ENCODE measurements around the gene CTSA. TPM values are rescaled to one million over a fixed set of nuclear protein-coding genes. Genes with fewer than 3 reads are reported as not detected.
"Not testable (repeated sequence)": the region's sequence is repeated elsewhere in the genome, so short reads cannot be mapped to it uniquely, and the experiment has no call there.

Gene CTSA
- total RNA-seq, 1 experiment from 2014 or later: 114 TPM

GRCh38 chr20:45866454-45866853 lies 24.7 kb upstream of the CTSA start:
- DNase-seq (ENCODE audit: low spot score): no peak

GRCh38 chr20:45867136-45867818 lies 23.9 kb upstream of the CTSA start:
- no peak for DNase-seq (ENCODE audit: low spot score)

GRCh38 chr20:45867819-45868176 lies 23.3 kb upstream of the CTSA start:
- DNase-seq (ENCODE audit: low spot score): peak; percentile 69

- DNase-seq (ENCODE audit: low spot score): no peak
Measured at GRCh38 chr20:45872626-45873025, 18.5 kb upstream of the CTSA start.

GRCh38 chr20:45873409-45874103 lies 17.6 kb upstream of the CTSA start:
- no peak for DNase-seq (ENCODE audit: low spot score)

- not testable (repeated sequence) for DNase-seq (ENCODE audit: low spot score)
Measured at GRCh38 chr20:45874104-45874481, 17.0 kb upstream of the CTSA start.

- DNase-seq (ENCODE audit: low spot score): no peak
Measured at GRCh38 chr20:45874576-45874975, 16.6 kb upstream of the CTSA start.

GRCh38 chr20:45878076-45878761 lies 12.9 kb upstream of the CTSA start:
- no peak for DNase-seq (ENCODE audit: low spot score)

GRCh38 chr20:45880988-45881788 lies 9.9 kb upstream of the CTSA start, which contains the start of gene ZSWIM1:
TSS of gene ZSWIM1 (plus strand) at chr20:45881227. CDS start at chr20:45882593, 1,366 bp downstream.
- peak; percentile 98 for DNase-seq (ENCODE audit: low spot score)

- no peak for DNase-seq (ENCODE audit: low spot score)
Measured at GRCh38 chr20:45882469-45883099, 8.6 kb upstream of the CTSA start.

GRCh38 chr20:45883100-45883469 lies 8.1 kb upstream of the CTSA start:
- DNase-seq (ENCODE audit: low spot score): no peak

- DNase-seq (ENCODE audit: low spot score): no peak
Measured at GRCh38 chr20:45886590-45887345, 4.4 kb upstream of the CTSA start.

- DNase-seq (ENCODE audit: low spot score): no peak
Measured at GRCh38 chr20:45887346-45887715, 3.8 kb upstream of the CTSA start, which contains the start of gene SPATA25. TSS of gene SPATA25 (minus strand) at chr20:45887622. CDS start at chr20:45887590, 32 bp downstream.

- DNase-seq (ENCODE audit: low spot score): no peak
Measured at GRCh38 chr20:45888681-45889080, 2.5 kb upstream of the CTSA start.

- no peak for DNase-seq (ENCODE audit: low spot score)
Measured at GRCh38 chr20:45890077-45890984, 804 bp upstream of the CTSA start.

GRCh38 chr20:45892049-45892825 lies 1.1 kb downstream of the CTSA start:
- peak; percentile 35 for DNase-seq (ENCODE audit: low spot score)

GRCh38 chr20:45892828-45893500 lies 1.8 kb downstream of the CTSA start:
- no peak for DNase-seq (ENCODE audit: low spot score)

- DNase-seq (ENCODE audit: low spot score): no peak
Measured at GRCh38 chr20:45893831-45894230, 2.7 kb downstream of the CTSA start.
